ENCODE data around the gene TRIM60.

The TRIM60 gene

DNA sequence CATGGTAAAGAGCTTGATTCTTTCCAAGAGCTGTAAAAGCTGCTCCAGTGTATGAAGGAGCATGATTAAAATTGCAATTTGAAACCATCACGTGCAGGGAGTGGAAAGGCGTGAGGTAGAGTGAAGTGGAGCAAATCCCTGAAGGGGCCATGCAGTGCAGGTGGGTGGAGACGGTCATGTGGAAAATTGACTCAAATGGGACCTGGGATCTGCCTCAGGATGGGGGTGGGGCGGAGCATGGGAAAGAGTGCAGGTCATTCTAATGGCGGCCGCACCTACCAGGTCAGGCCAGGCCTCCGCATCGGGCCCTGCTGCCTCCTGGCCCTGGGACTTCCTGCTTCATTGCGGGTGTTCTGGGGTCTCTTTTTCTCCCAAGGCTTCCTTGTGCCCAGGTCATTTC lies 25.3 kb upstream of the TRIM60 start:
- TF ChIP-seq, protein P1, sequence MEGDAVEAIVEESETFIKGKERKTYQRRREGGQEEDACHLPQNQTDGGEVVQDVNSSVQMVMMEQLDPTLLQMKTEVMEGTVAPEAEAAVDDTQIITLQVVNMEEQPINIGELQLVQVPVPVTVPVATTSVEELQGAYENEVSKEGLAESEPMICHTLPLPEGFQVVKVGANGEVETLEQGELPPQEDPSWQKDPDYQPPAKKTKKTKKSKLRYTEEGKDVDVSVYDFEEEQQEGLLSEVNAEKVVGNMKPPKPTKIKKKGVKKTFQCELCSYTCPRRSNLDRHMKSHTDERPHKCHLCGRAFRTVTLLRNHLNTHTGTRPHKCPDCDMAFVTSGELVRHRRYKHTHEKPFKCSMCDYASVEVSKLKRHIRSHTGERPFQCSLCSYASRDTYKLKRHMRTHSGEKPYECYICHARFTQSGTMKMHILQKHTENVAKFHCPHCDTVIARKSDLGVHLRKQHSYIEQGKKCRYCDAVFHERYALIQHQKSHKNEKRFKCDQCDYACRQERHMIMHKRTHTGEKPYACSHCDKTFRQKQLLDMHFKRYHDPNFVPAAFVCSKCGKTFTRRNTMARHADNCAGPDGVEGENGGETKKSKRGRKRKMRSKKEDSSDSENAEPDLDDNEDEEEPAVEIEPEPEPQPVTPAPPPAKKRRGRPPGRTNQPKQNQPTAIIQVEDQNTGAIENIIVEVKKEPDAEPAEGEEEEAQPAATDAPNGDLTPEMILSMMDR (conservative IDR thresholded peaks at IDR 0.05; ENCODE audit: control insufficient read depth, insufficient read depth, low read depth, low read length), result no peak
- no peak overlapping the region for H3K4me3 ChIP-seq (ENCODE audit: control insufficient read depth, low read depth, low read length)
- DNase-seq (ENCODE audit: low read depth), result no peak

DNA sequence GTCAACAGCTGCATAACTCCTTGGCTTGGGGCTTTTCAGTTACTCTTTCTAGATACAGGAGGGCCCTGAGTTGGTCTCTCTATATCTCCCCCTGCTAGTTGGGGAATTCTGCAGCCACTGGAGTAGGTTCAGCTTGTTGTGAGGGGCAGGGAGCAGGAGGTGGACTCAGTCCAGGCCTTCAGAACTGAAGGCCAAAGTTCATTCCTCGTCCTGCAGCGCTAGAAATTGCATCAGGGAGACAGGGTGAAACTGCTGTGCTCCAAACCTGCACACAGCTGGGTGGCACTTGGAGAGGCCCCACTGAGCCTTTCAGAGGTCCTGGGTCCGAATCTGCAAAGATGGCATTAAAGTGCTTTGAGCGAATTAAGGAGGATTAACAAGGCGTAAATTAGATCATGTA lies 24.9 kb upstream of the TRIM60 start:
- TF ChIP-seq, protein P1 (conservative IDR thresholded peaks at IDR 0.05; ENCODE audit: control insufficient read depth, insufficient read depth, low read depth, low read length), result no peak
- no peak for DNase-seq (ENCODE audit: low read depth)
- no peak overlapping the region for H3K4me3 ChIP-seq (ENCODE audit: control insufficient read depth, low read depth, low read length)

DNA sequence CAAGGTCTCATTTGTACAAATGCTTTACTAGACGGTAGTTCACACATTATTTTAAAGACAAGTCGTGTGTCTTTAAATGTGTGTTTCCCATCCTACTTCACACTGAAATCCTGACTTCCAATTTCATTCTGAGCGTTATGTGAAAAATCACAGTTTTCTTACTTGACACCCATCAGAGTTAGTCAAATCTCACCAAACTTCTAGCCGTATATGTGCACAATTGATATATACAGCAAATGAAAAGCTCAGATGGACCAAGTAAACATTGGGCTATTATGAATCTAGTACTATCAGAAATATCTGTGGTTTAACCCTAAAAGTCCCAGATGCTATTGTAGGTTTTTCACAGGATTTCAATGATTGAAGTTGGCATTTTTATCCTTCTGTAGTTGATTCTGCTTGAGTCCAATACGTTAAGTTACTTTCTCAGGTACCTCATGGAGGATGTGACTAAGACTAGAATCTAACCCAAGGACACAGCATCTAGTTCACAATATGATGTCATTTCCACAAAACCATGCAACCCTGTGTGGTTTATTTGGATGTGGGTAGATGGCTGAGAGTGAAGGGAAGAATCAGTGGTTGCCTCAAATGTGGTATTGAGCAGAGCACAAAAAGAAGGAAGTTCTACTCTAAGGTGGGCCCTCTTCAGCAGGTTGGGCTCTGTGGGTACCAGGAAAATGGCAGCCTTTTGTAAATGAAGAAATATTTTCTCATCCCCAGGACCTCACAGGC lies 22.1 kb upstream of the TRIM60 start:
- H3K4me3 ChIP-seq (ENCODE audit: control insufficient read depth, low read depth, low read length), result no peak overlapping the region
- TF ChIP-seq, protein P1 (conservative IDR thresholded peaks at IDR 0.05; ENCODE audit: control insufficient read depth, insufficient read depth, low read depth, low read length), result no peak
- DNase-seq (ENCODE audit: low read depth), result no peak

- no peak for DNase-seq (ENCODE audit: low read depth)
- H3K4me3 ChIP-seq (ENCODE audit: control insufficient read depth, low read depth, low read length), result no peak overlapping the region
- TF ChIP-seq, protein P1 (conservative IDR thresholded peaks at IDR 0.05; ENCODE audit: control insufficient read depth, insufficient read depth, low read depth, low read length), result no peak
Measured at GRCh38 chr4:165010487-165010886, 21.3 kb upstream of the TRIM60 start.

DNA sequence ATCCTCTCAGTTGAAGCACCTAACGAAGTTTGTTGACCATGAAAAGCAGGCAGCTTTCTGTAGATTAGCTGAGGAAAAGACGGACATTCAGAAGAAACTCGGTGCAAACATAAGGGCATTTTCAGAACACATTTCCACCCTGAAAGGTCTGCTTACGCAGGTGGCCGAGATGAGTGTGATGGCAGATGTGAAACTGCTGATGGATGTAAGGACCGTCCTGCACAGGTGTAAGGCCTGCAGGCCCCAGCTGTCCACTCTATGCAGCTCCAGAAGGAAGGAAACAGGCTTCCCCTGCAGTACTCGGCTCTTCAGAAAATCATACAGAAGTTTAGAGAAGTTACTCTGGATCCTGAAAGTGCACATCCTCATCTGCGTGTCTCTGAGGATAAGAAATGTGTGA lies 20.8 kb upstream of the TRIM60 start:
- no peak for DNase-seq (ENCODE audit: low read depth)
- TF ChIP-seq, protein P1 (conservative IDR thresholded peaks at IDR 0.05; ENCODE audit: control insufficient read depth, insufficient read depth, low read depth, low read length), result no peak
- no peak overlapping the region for H3K4me3 ChIP-seq (ENCODE audit: control insufficient read depth, low read depth, low read length)

GRCh38 chr4:165011403-165011802 lies 20.4 kb upstream of the TRIM60 start:
- no peak overlapping the region for H3K4me3 ChIP-seq (ENCODE audit: control insufficient read depth, low read depth, low read length)
- TF ChIP-seq, protein P1 (conservative IDR thresholded peaks at IDR 0.05; ENCODE audit: control insufficient read depth, insufficient read depth, low read depth, low read length), result no peak
- no peak for DNase-seq (ENCODE audit: low read depth)

Data from fibroblast of mammary gland (primary cell).